Measurements from ENCODE around the gene NOP16.

- TF ChIP-seq CTCF (IDR thresholded peaks at IDR 0.05), result no peak
- TF ChIP-seq POLR2A (IDR thresholded peaks at IDR 0.05), result no peak
Observed at GRCh38 chr5:176394881-176395675, 6.7 kb upstream of the NOP16 start.

Data from lower leg skin (tissue), 3 donors.